Endodermal cell (in vitro differentiated cells): Measurements from ENCODE around the gene DACT3. TPM values are rescaled to one million over a fixed set of nuclear protein-coding genes. Genes with fewer than 3 reads are reported as not detected.

ENCODE experiments used
- DNase-seq: peaks from one replicate; pipeline ENCODE4 v3.0.0-alpha.2; 2017
- H3K27ac ChIP-seq: 2 replicates; pipeline ENCODE4 v1.5.1; 2013; ENCODE audit warnings: mild to moderate bottlenecking, low read depth, low read length, moderate library complexity
- H3K27me3 ChIP-seq: 2 replicates; pipeline ENCODE4 v1.6.1; 2013; ENCODE audit warnings: mild to moderate bottlenecking, low read length, moderate library complexity; ENCODE audit not compliant: insufficient read depth, control insufficient read depth, poor library complexity, severe bottlenecking
- H3K36me3 ChIP-seq: 2 replicates; pipeline ENCODE4 v1.7.0; 2013; ENCODE audit warnings: mild to moderate bottlenecking, low read length, moderate library complexity; ENCODE audit not compliant: control insufficient read depth, insufficient read depth
- H3K4me1 ChIP-seq: one replicate; pipeline ENCODE4 v1.7.0; 2013; ENCODE audit warnings: low read length; ENCODE audit not compliant: control insufficient read depth, insufficient read depth
- H3K4me3 ChIP-seq: 2 replicates; pipeline ENCODE4 v1.5.1; 2013; ENCODE audit warnings: mild to moderate bottlenecking, low read length, moderate library complexity
- H3K9ac ChIP-seq: 2 replicates; pipeline ENCODE4 v1.6.1; 2013; ENCODE audit warnings: mild to moderate bottlenecking, low read length, moderate library complexity; ENCODE audit not compliant: poor library complexity, severe bottlenecking; ENCODE audit errors: extremely low read depth
- H3K9me3 ChIP-seq: 2 replicates; pipeline ENCODE4 v1.6.1; 2013; ENCODE audit warnings: mild to moderate bottlenecking, low read length, moderate library complexity; ENCODE audit not compliant: control insufficient read depth
- H3K27ac Mint-ChIP-seq: 2 replicates; pipeline ENCODE4 v1.8.0; 2020; ENCODE audit warnings: mixed read lengths
- H3K27me3 Mint-ChIP-seq: 2 replicates; pipeline ENCODE4 v1.8.0; 2021; ENCODE audit warnings: mild to moderate bottlenecking, mixed read lengths; ENCODE audit not compliant: insufficient read depth
- H3K36me3 Mint-ChIP-seq: 2 replicates; pipeline ENCODE4 v1.8.0; 2020; ENCODE audit warnings: low read depth, mixed read lengths
- H3K4me1 Mint-ChIP-seq: 2 replicates; pipeline ENCODE4 v1.8.0; 2020; ENCODE audit warnings: mixed read lengths
- H3K4me3 Mint-ChIP-seq: 2 replicates; pipeline ENCODE4 v1.8.0; 2020; ENCODE audit warnings: mild to moderate bottlenecking, moderate library complexity, mixed read lengths
- H3K9me3 Mint-ChIP-seq: 2 replicates; pipeline ENCODE4 v1.8.0; 2020; ENCODE audit warnings: mild to moderate bottlenecking, mixed read lengths
- CTCF ChIP-seq: fragments of 200-600 bp; sonication (generic); conservative IDR thresholded peaks from 2 replicates; pipeline ENCODE4 v1.5.0; 2021; ENCODE audit warnings: antibody characterized with exemption, mild to moderate bottlenecking
- WGBS, 2 experiments: methylation state at CpG; one replicate each; pipeline versions ENCODE4 v1.1.5 to v1.1.7; 2013; ENCODE audit warnings: missing lambda C conversion rate in 2 of 2, mixed read lengths in 1 of 2; ENCODE audit not compliant: insufficient coverage in 1 of 2, insufficient read length in 1 of 2; 5-methylcytosine and 5-hydroxymethylcytosine counted together
- total RNA-seq, 2 donors: library from RNA; stranded (reverse); fragmentation: NEBNext Ultra II Directional in 1 of 2; extraction: Animal tissue kit (Norgen Biotek cat#: 25700) in 1 of 2; gene quantifications; 2 replicates in 1 of 2; 3 replicates in 1 of 2; pipeline ENCODE4 v1.2.1, GENCODE V29; 2021

Gene DACT3
- total RNA-seq, 2 donors from 2014 or later = 0.15 to 0.70 TPM

- peaks cover 2% of the 10 kb centered on the region for H3K27me3 Mint-ChIP-seq
- no peak overlapping the region for H3K27ac Mint-ChIP-seq
- peak; percentile 85 for TF ChIP-seq CTCF
- WGBS, 2 experiments = 44 to 57% methylated on average over 16 to 17 of the region's 17 CpGs
- H3K4me1 ChIP-seq = no peaks in the 10 kb centered on the region
- H3K9me3 ChIP-seq = no peaks in the 10 kb centered on the region
- H3K9ac ChIP-seq = no peak overlapping the region
- H3K4me3 ChIP-seq = no peak overlapping the region
- H3K4me3 Mint-ChIP-seq = no peak overlapping the region
- no peaks in the 10 kb centered on the region for H3K4me1 Mint-ChIP-seq
- DNase-seq = peak; percentile 92
- no peaks in the 10 kb centered on the region for H3K36me3 Mint-ChIP-seq
- no peaks in the 10 kb centered on the region for H3K9me3 Mint-ChIP-seq
- no peaks in the 10 kb centered on the region for H3K27me3 ChIP-seq
- H3K27ac ChIP-seq = no peak overlapping the region
- H3K36me3 ChIP-seq = no peaks in the 10 kb centered on the region
These were observed 44.2 kb downstream of the DACT3 start for GRCh38 chr19:46616631-46617322.

DNA sequence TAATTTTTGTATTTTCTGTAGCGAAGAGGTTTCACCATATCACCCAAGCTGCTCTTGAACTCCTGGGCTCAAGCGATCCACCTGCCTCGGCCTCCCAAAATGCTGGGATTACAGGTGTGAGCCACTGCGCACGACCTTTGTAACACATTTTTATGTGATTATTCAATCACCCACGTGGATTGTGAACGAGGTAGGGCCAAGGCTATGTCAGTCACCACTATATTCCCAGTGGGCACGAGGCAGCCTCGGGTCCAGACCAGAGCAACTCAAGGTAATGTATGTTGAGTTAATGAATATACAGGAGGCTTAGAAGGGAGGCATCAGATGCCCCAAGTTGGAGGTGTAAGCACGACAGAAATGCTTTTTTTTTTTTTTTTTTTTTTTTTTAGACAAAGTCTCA is 45.0 kb downstream of the DACT3 start:
- no peak for DNase-seq
- no peaks in the 10 kb centered on the region for H3K36me3 ChIP-seq
- Mint-ChIP-seq H3K27ac (no peak overlapping the region), H3K36me3 (peaks cover 2% of the 10 kb centered on the region), H3K4me1 (no peaks in the 10 kb centered on the region), H3K9me3 (no peaks in the 10 kb centered on the region), H3K27me3 (peaks cover under 1% of the 10 kb centered on the region), H3K4me3 (no peak overlapping the region)
- no peaks in the 10 kb centered on the region for H3K27me3 ChIP-seq
- no peak for TF ChIP-seq CTCF
- no peaks in the 10 kb centered on the region for H3K9me3 ChIP-seq
- no peak overlapping the region for H3K4me3 ChIP-seq
- WGBS, 2 experiments = 94 to 98% methylated on average over 9 of the region's 10 CpGs
- H3K4me1 ChIP-seq = no peaks in the 10 kb centered on the region
- H3K27ac ChIP-seq = no peak overlapping the region
- no peak overlapping the region for H3K9ac ChIP-seq

DNA sequence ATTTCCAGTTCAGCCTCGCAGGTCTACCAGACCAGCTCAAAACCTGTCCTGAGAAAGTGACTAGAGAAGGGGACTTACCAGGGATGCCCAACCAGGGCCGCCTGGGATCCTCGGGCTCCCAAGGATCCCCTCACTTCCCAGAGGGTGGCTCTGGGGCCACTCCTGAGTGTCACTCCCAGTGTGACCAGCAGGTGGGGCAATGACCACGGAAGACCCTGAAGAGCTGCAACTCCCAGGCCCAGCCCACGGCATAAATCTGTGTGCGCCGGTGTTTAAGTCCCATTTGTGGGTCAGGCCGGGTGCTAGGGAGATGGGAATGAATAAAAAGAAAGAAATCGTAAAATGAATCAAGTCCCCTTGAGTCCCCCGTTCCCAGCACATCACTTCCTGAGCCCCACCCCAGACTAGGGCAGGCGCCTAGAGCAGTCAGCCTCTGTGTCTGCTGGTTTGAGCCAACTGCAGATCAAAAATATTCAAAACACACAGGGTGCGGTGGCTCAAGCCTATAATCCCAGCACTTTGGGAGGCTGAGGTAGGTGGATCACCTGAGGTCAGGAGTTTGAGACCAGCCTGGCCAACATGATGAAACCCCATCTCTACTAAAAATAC is 46.8 kb downstream of the DACT3 start:
- Histone ChIP-seq H3K36me3 (peaks cover 5% of the 10 kb centered on the region), H3K9me3 (no peaks in the 10 kb centered on the region)
- H3K27ac Mint-ChIP-seq = peak overlapping the region; percentile 35

More for the DNA sequence above, 46.8 kb downstream of the DACT3 start:
- TF ChIP-seq CTCF = peak; percentile 92
- 36 to 37% methylated on average over 5 to 12 of the region's 12 CpGs for WGBS, 2 experiments
- Mint-ChIP-seq H3K9me3 (no peaks in the 10 kb centered on the region), H3K36me3 (peaks cover 16% of the 10 kb centered on the region), H3K4me3 (no peak overlapping the region), H3K4me1 (no peaks in the 10 kb centered on the region), H3K27me3 (no peaks in the 10 kb centered on the region)
- H3K4me1 ChIP-seq = no peaks in the 10 kb centered on the region
- peak; percentile 96 for DNase-seq
- no peak overlapping the region for H3K4me3 ChIP-seq
- no peak overlapping the region for H3K27ac ChIP-seq
- no peaks in the 10 kb centered on the region for H3K27me3 ChIP-seq
- H3K9ac ChIP-seq = no peak overlapping the region
